Activated CD8-positive, alpha-beta memory T cell treated with anti-CD3 and anti-CD28 coated beads for 4 hours (primary cell): Measurements from ENCODE around the gene CS.

Experiments
- DNase-seq, 2 donors: peaks; one replicate each; pipeline ENCODE4 v3.0.0-alpha.2; 2020; ENCODE audit warnings: low read depth in 2 of 2

CS gene

GRCh38 chr12:56247923-56248322, 52.2 kb downstream of the CS start:
- DNase-seq = no peak

GRCh38 chr12:56244494-56244893, 55.6 kb downstream of the CS start:
- DNase-seq = no peak

DNA sequence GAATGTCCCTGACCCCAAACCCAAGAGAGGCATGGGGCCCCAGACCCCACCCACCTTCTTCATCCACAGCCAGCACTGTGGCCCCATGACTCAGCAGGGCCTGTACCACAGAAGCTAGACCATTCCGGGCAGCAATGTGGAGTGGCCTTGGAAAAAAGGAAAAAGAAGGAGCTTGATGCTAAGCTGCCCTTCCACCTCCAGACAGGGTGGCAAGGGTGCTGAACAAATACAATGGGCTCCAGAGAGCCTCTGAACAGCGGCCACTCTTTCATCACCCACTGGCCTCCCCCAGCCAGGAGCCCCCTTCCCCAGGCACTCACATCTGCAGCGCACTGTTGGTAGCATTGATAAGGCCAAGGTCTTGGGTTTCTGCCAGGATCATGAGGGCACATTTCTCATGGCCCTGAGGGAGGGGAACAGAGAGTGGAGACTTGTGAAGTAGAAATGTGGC, 56.4 kb downstream of the CS start:
- no peak for DNase-seq

DNA sequence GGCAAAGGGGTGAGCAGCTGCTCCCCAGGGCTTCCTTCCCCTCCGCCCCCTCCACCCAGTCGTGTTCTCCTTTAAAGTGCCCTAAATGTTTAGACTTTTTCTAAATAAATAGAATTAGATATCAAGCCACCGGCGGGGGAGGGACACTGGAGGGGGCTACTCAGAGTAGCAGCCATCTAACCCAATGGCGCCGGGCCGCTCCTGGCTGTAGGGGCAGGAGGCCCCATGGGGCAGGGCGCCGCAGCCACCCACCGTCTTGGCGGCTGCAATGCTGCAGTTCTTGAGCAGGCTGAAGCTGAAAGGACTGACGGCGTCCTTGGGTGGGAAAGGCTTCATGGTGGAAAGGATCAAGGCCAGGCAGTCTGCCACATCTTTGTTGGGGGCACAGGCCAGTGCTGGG, 57.1 kb downstream of the CS start:
- DNase-seq = no peak

GRCh38 chr12:56241424-56242303, 58.5 kb downstream of the CS start:
- no peak for DNase-seq

GRCh38 chr12:56237552-56237951, 62.6 kb downstream of the CS start:
- DNase-seq = no peak

DNA sequence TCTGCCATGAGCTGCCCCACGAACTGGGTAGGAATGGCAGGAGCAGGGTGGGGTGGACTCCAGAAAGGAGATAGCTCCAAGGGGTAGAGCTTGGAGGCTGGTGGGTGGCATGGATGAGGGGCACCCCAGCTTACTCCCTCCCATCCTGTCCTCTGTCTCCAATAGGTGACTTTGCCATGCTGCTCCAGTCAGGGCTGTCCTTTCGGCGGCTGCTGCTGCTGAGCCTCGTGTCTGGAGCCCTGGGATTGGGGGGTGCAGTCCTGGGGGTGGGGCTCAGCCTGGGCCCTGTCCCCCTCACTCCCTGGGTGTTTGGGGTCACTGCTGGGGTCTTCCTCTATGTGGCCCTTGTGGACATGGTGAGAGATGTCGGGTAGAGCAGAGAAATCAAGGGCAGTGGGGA, 63.1 kb downstream of the CS start:
- no peak for DNase-seq

- DNase-seq = no peak
These were observed 64.0 kb downstream of the CS start for GRCh38 chr12:56236091-56236490.

GRCh38 chr12:56234746-56235436, 65.2 kb downstream of the CS start:
- no peak for DNase-seq

- no peak for DNase-seq
These were observed 68.9 kb downstream of the CS start for GRCh38 chr12:56231184-56231582.

DNA sequence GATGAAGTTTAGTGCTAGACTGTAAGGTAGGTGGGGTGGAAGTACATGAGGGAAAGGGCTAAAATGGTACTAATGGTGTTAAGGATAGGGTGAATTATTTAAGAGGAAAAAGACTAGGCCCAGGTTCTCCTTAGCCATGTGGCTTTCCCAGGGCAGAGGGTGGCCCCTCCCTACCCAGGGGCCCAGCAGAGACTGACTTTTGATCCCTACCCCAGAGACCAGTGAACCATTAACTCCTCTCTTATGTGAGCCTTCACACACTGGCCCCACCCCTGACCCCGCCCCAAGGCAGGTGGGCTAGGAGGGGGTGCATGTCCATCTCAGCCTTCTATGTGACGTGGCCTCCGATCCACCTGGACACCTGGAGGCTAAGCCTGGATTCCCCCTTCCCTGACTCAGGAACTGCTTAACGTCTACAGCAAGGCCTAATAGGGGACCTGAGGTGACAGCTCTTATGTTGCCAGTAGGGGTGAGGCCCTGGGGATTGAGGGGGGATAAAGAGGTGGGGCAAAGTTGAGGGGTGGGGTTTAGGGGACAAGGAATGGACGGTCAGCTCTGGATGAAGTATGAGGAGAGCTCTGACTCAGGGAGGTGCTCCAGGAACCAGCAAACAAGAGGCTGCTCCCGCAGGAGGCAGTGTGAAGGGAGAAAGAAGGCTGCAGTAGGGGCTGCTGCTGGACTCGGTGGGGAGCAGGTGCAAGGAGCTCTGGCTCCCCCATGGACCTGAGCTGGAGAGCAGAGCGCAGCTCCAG, 69.5 kb downstream of the CS start:
- DNase-seq = no peak

GRCh38 chr12:56229916-56230431, 70.2 kb downstream of the CS start, which contains the start of gene SLC39A5:
TSS of gene SLC39A5 (plus strand) at chr12:56230051. CDS start at chr12:56231275, 1,224 bp downstream.
- no peak for DNase-seq

- no peak for DNase-seq
These were observed 71.0 kb downstream of the CS start for GRCh38 chr12:56229082-56229481.

DNA sequence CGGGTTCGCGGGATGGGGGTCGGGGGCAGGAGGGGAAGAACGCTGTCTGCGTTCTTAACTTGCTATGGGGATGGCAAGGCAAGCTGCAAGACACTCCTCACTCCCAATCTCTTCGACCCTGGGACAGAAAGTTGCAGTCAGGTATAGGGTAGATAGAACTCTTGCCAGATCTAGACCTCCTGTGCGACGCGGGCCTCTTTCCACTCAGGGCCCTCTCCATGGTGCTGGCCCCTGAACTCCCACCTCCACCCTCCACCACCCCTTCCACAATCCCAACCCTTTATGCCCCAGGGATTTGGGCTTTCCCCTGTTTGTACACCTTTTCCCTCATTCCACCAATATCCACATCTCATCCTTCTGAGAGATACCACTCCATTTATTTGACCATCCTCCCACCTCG, 75.2 kb downstream of the CS start:
- no peak for DNase-seq

GRCh38 chr12:56224102-56224701, 75.9 kb downstream of the CS start, which contains the start of gene NABP2:
TSS of gene NABP2 (plus strand) at chr12:56224342. CDS start at chr12:56224857, 515 bp downstream.
- peak; percentile 85 to 87 for DNase-seq

- DNase-seq = no peak
These were observed 76.5 kb downstream of the CS start for GRCh38 chr12:56223571-56224101.

- DNase-seq = no peak
These were observed 77.6 kb downstream of the CS start for GRCh38 chr12:56222531-56222895.

- DNase-seq = peak; percentile 82 to 84
These were observed 78.2 kb downstream of the CS start, which contains the start of gene RNF41 for GRCh38 chr12:56221757-56222530. TSS of gene RNF41 (minus strand) at chr12:56221922. CDS start at chr12:56214047, 7,875 bp downstream.
